Measurements from ENCODE around the gene MEIS2.

DNA sequence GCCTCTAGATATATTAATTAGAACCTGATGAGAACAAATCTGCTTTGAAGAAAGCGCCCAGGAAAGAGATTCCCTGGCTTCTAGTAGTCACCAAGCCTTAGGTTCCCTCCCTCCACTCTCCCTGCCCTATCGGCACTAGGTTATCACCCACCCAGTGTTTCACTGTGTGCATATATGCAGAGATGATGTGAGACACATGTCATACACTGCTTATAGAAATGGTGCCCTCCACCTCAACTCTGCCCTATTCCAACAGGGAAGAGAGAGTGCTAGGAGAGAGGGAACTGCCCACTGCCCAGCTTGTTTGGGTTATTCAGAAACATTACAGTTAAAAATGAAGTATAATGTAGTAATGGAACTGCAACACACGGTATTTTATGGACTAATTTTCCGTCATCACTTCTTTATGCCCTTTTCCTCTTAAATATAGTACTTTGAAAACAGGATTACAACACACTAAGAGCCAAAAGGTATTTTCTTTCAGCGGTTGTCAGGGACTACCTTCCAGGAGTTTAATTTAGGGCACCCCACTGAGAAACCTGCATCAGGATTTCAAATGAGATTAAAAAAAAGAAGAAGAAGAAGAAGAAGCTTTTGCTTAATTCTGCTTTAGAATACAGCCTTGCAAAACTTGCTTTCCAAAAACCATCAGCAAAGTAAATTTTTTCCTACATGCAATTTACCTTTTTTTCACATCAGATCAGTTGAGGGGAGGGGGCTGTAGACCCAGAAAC lies 55.3 kb downstream of the MEIS2 start:
- TF ChIP-seq, protein P1, sequence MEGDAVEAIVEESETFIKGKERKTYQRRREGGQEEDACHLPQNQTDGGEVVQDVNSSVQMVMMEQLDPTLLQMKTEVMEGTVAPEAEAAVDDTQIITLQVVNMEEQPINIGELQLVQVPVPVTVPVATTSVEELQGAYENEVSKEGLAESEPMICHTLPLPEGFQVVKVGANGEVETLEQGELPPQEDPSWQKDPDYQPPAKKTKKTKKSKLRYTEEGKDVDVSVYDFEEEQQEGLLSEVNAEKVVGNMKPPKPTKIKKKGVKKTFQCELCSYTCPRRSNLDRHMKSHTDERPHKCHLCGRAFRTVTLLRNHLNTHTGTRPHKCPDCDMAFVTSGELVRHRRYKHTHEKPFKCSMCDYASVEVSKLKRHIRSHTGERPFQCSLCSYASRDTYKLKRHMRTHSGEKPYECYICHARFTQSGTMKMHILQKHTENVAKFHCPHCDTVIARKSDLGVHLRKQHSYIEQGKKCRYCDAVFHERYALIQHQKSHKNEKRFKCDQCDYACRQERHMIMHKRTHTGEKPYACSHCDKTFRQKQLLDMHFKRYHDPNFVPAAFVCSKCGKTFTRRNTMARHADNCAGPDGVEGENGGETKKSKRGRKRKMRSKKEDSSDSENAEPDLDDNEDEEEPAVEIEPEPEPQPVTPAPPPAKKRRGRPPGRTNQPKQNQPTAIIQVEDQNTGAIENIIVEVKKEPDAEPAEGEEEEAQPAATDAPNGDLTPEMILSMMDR (IDR thresholded peaks at IDR 0.05; ENCODE audit: poor library complexity, severe bottlenecking), result no peak
- TF ChIP-seq SMC3 (conservative IDR thresholded peaks at IDR 0.05; ENCODE audit: poor library complexity), result no peak
- TF ChIP-seq, protein P2, sequence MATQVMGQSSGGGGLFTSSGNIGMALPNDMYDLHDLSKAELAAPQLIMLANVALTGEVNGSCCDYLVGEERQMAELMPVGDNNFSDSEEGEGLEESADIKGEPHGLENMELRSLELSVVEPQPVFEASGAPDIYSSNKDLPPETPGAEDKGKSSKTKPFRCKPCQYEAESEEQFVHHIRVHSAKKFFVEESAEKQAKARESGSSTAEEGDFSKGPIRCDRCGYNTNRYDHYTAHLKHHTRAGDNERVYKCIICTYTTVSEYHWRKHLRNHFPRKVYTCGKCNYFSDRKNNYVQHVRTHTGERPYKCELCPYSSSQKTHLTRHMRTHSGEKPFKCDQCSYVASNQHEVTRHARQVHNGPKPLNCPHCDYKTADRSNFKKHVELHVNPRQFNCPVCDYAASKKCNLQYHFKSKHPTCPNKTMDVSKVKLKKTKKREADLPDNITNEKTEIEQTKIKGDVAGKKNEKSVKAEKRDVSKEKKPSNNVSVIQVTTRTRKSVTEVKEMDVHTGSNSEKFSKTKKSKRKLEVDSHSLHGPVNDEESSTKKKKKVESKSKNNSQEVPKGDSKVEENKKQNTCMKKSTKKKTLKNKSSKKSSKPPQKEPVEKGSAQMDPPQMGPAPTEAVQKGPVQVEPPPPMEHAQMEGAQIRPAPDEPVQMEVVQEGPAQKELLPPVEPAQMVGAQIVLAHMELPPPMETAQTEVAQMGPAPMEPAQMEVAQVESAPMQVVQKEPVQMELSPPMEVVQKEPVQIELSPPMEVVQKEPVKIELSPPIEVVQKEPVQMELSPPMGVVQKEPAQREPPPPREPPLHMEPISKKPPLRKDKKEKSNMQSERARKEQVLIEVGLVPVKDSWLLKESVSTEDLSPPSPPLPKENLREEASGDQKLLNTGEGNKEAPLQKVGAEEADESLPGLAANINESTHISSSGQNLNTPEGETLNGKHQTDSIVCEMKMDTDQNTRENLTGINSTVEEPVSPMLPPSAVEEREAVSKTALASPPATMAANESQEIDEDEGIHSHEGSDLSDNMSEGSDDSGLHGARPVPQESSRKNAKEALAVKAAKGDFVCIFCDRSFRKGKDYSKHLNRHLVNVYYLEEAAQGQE (IDR thresholded peaks at IDR 0.05; ENCODE audit: borderline replicate concordance), result no peak
- TF ChIP-seq RAD21 (conservative IDR thresholded peaks at IDR 0.05), result no peak
- no peak for TF ChIP-seq EP300 (conservative IDR thresholded peaks at IDR 0.05; ENCODE audit: poor library complexity, severe bottlenecking)
- no peak for TF ChIP-seq EZH2 (IDR thresholded peaks at IDR 0.05; ENCODE audit: borderline replicate concordance, insufficient read depth, low read length, poor library complexity, severe bottlenecking)
- TF ChIP-seq POLR2AphosphoS5 (IDR thresholded peaks at IDR 0.05), result peak; percentile 23
- TF ChIP-seq TAF1 (IDR thresholded peaks at IDR 0.05; ENCODE audit: low read depth), result no peak
